Panc1 (cell line): ENCODE results near the gene ELANE. TPM values are rescaled to one million over a fixed set of nuclear protein-coding genes. Genes with fewer than 3 reads are reported as not detected.

Experiments
- ATAC-seq: fragments of 200-7000 bp; cut with Tn5 transposase; 2 replicates; pipeline ENCODE4 v1.9.1; 2020; ENCODE audit warnings: mild to moderate bottlenecking, moderate library complexity
- BruUV-seq: library from RNA; stranded (reverse); fragments of 400-500 nt; replicated peaks from 2 replicates; lab custom pipeline; 2021; lab: Mats Ljungman, UMichigan
- CTCF ChIA-PET: fragments of 300-600 bp; sonication (Branson Sonifier 250); formaldehyde crosslinking; loops from one replicate; lab custom pipeline; 2022; ENCODE audit warnings: antibody characterized with exemption; lab: Charles Lee
- POLR2A ChIA-PET: fragments of 300-600 bp; sonication (Branson Sonifier 250); formaldehyde crosslinking; loops from one replicate; lab custom pipeline; 2022; ENCODE audit warnings: antibody characterized with exemption; lab: Charles Lee
- DNase-seq: peaks from one replicate; pipeline ENCODE4 v3.0.0-alpha.2; 2010; ENCODE audit warnings: low read depth, low spot score
- H3K27ac ChIP-seq: 2 replicates; pipeline ENCODE4 v1.5.1; 2011; ENCODE audit warnings: mild to moderate bottlenecking, low read length, inconsistent platforms
- H3K27me3 ChIP-seq: fragments of 200-500 bp; sonication (Bioruptor generic); 2 replicates; pipeline ENCODE4 v1.6.0; 2014; ENCODE audit warnings: low read length, inconsistent platforms; ENCODE audit not compliant: control insufficient read depth, insufficient read depth
- H3K36me3 ChIP-seq: fragments of 200-500 bp; sonication (Bioruptor generic); 2 replicates; pipeline ENCODE4 v1.5.1; 2014; ENCODE audit warnings: inconsistent platforms, mild to moderate bottlenecking, low read length, moderate library complexity; ENCODE audit not compliant: control insufficient read depth, insufficient read depth
- H3K4me1 ChIP-seq: 2 replicates; pipeline ENCODE4 v1.5.1; 2011; ENCODE audit warnings: inconsistent platforms, mild to moderate bottlenecking, low read length, moderate library complexity; ENCODE audit not compliant: control insufficient read depth, insufficient read depth
- H3K4me3 ChIP-seq, 2 experiments: 2 replicates each; pipeline ENCODE4 v1.5.1; 2011 to 2012; ENCODE audit warnings: low read depth in 2 of 2, low read length in 2 of 2, mild to moderate bottlenecking in 2 of 2, inconsistent platforms in 1 of 2, moderate library complexity in 1 of 2
- H3K9me3 ChIP-seq: fragments of 200-500 bp; sonication (Bioruptor generic); 2 replicates; pipeline ENCODE4 v1.5.1; 2014; ENCODE audit warnings: low read depth, mild to moderate bottlenecking, inconsistent platforms, low read length, moderate library complexity; ENCODE audit not compliant: control insufficient read depth, insufficient read depth
- POLR2AphosphoS5 ChIP-seq: IDR thresholded peaks from 2 replicates; pipeline ENCODE4 v1.6.1; 2012; ENCODE audit warnings: mild to moderate bottlenecking, low read depth, low read length, moderate library complexity
- REST ChIP-seq, 2 experiments: IDR thresholded peaks; 2 replicates each; pipeline ENCODE4 v1.6.1; 2011 to 2012; ENCODE audit warnings: low read depth in 2 of 2, control low read depth in 1 of 2, low read length in 1 of 2, mild to moderate bottlenecking in 1 of 2, moderate library complexity in 1 of 2; ENCODE audit not compliant: insufficient read depth in 1 of 2
- SIN3A ChIP-seq: IDR thresholded peaks from 2 replicates; pipeline ENCODE4 v1.6.1; 2012; ENCODE audit warnings: low read depth, mild to moderate bottlenecking, low read length, moderate library complexity, borderline replicate concordance; ENCODE audit not compliant: insufficient read depth
- TCF7L2 ChIP-seq: IDR thresholded peaks from 2 replicates; pipeline ENCODE4 v1.6.1; 2011; ENCODE audit warnings: mild to moderate bottlenecking, low read depth, low read length, inconsistent platforms
- in situ Hi-C: cut with HindIII; loops from 2 replicates; pipeline ENCODE4 v1.10.0; 2016; ENCODE audit warnings: low sequenced_read_pairs, low pct_unique_long_range_greater_than_20kb
- intact Hi-C: fragments of 100-400 bp; cut with micrococcal nuclease; formaldehyde crosslinking; loops from one replicate; pipeline ENCODE4 v1.10.0; 2022; ENCODE audit not compliant: unreplicated experiment
- total RNA-seq: library from RNA; stranded (reverse); gene quantifications from one replicate; pipeline ENCODE4 v1.2.1, GENCODE V29; 2021; ENCODE audit not compliant: unreplicated experiment
- TF ChIP-seq, protein P1 (sequence below): fragments of 450-650 bp; IDR thresholded peaks from 2 replicates; pipeline ENCODE4 v1.5.1; 2017; ENCODE audit warnings: mild to moderate bottlenecking

Gene ELANE
- total RNA-seq, 1 experiment from 2014 or later = 0.57 TPM

DNA sequence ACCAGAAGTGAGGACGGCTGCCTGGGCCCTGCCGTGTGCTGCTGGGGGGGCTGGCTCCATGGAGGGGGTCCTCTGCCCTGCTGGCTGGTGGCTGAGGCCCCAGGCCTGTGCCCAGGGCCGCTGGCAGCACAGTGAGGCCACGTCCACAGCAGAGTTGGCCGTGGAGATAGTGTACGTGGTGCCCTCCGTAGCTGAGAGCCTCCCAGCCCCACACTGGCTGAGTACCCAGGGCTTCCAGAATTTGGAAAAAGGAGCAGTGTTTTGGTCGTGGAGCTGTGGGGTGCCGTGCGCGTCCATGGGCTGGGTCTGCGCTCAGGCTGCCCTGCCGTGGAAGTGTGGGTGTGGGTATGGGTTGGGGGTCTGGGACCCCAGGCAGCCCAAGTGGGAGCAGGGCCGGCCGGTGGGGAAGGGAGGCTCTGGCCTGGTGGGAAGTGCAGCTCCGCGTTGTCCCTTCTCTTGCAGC lies 49.0 kb upstream of the ELANE start:
- TF ChIP-seq, protein P1, sequence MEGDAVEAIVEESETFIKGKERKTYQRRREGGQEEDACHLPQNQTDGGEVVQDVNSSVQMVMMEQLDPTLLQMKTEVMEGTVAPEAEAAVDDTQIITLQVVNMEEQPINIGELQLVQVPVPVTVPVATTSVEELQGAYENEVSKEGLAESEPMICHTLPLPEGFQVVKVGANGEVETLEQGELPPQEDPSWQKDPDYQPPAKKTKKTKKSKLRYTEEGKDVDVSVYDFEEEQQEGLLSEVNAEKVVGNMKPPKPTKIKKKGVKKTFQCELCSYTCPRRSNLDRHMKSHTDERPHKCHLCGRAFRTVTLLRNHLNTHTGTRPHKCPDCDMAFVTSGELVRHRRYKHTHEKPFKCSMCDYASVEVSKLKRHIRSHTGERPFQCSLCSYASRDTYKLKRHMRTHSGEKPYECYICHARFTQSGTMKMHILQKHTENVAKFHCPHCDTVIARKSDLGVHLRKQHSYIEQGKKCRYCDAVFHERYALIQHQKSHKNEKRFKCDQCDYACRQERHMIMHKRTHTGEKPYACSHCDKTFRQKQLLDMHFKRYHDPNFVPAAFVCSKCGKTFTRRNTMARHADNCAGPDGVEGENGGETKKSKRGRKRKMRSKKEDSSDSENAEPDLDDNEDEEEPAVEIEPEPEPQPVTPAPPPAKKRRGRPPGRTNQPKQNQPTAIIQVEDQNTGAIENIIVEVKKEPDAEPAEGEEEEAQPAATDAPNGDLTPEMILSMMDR = no peak
- TF ChIP-seq TCF7L2 (no peak), POLR2AphosphoS5 (no peak), REST (IDR thresholded peaks at IDR 0.05; ENCODE audit: insufficient read depth in 1 of 2, low read depth in 2 of 2, low read length in 1 of 2) (no peak), SIN3A (no peak)
- POLR2A ChIA-PET = no interaction called here
- Histone ChIP-seq H3K4me3 (no peak overlapping the region), H3K4me1 (peaks cover 18% of the 10 kb centered on the region), H3K36me3 (peaks cover 21% of the 10 kb centered on the region), H3K27me3 (no peaks in the 10 kb centered on the region), H3K9me3 (no peaks in the 10 kb centered on the region), H3K27ac (no peak overlapping the region)
- DNase-seq = no peak
- BruUV-seq = no TSS peak
- intact Hi-C loops = no loop called here
- in situ Hi-C loops = no loop called here
- CTCF ChIA-PET = no interaction called here
- ATAC-seq = no peak

DNA sequence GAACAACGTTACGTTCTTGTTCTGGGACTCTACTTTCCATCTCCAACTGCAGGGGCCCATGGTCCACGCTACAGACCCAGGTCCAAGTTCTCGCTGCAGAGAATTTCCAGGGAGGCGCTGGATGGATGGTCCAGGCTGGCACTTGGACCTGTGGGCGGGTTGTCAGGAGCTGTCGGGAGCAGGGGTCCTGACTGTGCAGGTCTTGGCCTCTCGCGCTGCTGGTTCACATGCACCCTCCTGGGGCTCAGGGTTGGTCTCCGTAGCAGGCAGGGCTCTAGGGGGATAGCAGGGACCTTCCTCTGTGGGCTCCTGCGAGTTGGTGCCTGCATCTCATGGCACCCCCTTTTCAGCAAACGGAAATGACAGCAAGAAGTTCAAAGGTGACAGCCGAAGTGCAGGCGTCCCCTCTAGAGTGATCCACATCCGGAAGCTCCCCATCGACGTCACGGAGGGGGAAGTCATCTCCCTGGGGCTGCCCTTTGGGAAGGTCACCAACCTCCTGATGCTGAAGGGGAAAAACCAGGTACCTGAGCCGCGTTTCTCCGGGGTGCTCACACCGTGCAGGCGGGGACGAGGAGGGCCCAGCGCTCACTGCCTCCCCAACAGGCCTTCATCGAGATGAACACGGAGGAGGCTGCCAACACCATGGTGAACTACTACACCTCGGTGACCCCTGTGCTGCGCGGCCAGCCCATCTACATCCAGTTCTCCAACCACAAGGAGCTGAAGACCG lies 48.3 kb upstream of the ELANE start:
- Histone ChIP-seq H3K36me3 (peaks cover 17% of the 10 kb centered on the region), H3K4me1 (peaks cover 18% of the 10 kb centered on the region), H3K4me3 (no peak overlapping the region), H3K27me3 (no peaks in the 10 kb centered on the region), H3K27ac (no peak overlapping the region), H3K9me3 (no peaks in the 10 kb centered on the region)
- ATAC-seq (no peak), DNase-seq (no peak)
- CTCF ChIA-PET = no interaction called here
- BruUV-seq = no TSS peak
- intact Hi-C loops (no loop called here), in situ Hi-C loops (no loop called here)
- POLR2A ChIA-PET = no interaction called here
- TF ChIP-seq REST (IDR thresholded peaks at IDR 0.05; ENCODE audit: insufficient read depth in 1 of 2, low read depth in 2 of 2, low read length in 1 of 2) (no peak), TCF7L2 (no peak), SIN3A (no peak), POLR2AphosphoS5 (no peak)
- TF ChIP-seq, protein P1 = no peak
